WTC11 (cell line): ENCODE measurements around the gene PHF1. TPM values are rescaled to one million over a fixed set of nuclear protein-coding genes. Genes with fewer than 3 reads are reported as not detected.

Experiments
- ATAC-seq: fragments of 200-7000 bp; cut with Tn5 transposase; 2 replicates; pipeline ENCODE4 v1.10.0; 2021; ENCODE audit warnings: mild to moderate bottlenecking, moderate library complexity
- CTCF ChIA-PET: fragments of 300-600 bp; sonication (Branson Sonifier 250); formaldehyde crosslinking; loops from one replicate; lab custom pipeline; 2021; ENCODE audit warnings: antibody characterized with exemption; lab: Charles Lee
- POLR2A ChIA-PET: fragments of 350-600 bp; sonication (Branson Sonifier 250); formaldehyde crosslinking; loops from one replicate; lab custom pipeline; 2021; ENCODE audit warnings: antibody characterized with exemption; lab: Charles Lee
- DNase-seq: peaks from one replicate; pipeline ENCODE4 v3.0.0; 2021; ENCODE audit warnings: low spot score
- H3K27ac Mint-ChIP-seq: 2 replicates; pipeline ENCODE4 v1.8.0; 2021; ENCODE audit warnings: mixed read lengths
- H3K27me3 Mint-ChIP-seq: 2 replicates; pipeline ENCODE4 v1.8.0; 2021; ENCODE audit warnings: low read depth, mild to moderate bottlenecking, moderate library complexity, mixed read lengths
- H3K36me3 Mint-ChIP-seq: 2 replicates; pipeline ENCODE4 v1.8.0; 2021; ENCODE audit warnings: mixed read lengths
- H3K4me1 Mint-ChIP-seq: 2 replicates; pipeline ENCODE4 v1.8.0; 2022; ENCODE audit warnings: mixed read lengths
- H3K4me3 Mint-ChIP-seq: 2 replicates; pipeline ENCODE4 v1.8.0; 2021; ENCODE audit warnings: mild to moderate bottlenecking, moderate library complexity, mixed read lengths
- H3K9me3 Mint-ChIP-seq: 2 replicates; pipeline ENCODE4 v1.8.0; 2021; ENCODE audit warnings: mixed read lengths
- ARID4B ChIP-seq: sonication (generic); formaldehyde crosslinking; IDR thresholded peaks from 2 replicates; pipeline ENCODE4 v1.8.0; 2023; ENCODE audit warnings: missing genetic modification reagents, mild to moderate bottlenecking, borderline replicate concordance
- ATF2 ChIP-seq: sonication (generic); formaldehyde crosslinking; IDR thresholded peaks from 2 replicates; pipeline ENCODE4 v1.8.1; 2022; ENCODE audit warnings: low read depth, missing genetic modification reagents, borderline replicate concordance
- ATF3 ChIP-seq: sonication (generic); formaldehyde crosslinking; conservative IDR thresholded peaks from 2 replicates; pipeline ENCODE4 v1.8.1; 2022; ENCODE audit warnings: mild to moderate bottlenecking, missing genetic modification reagents
- CBFB ChIP-seq: sonication (generic); formaldehyde crosslinking; IDR thresholded peaks from 2 replicates; pipeline ENCODE4 v1.8.1; 2022; ENCODE audit warnings: mild to moderate bottlenecking, low read depth, missing genetic modification reagents
- E2F4 ChIP-seq: sonication (generic); formaldehyde crosslinking; IDR thresholded peaks from 2 replicates; pipeline ENCODE4 v1.8.1; 2022; ENCODE audit warnings: low read depth, mild to moderate bottlenecking, moderate library complexity, missing genetic modification reagents, borderline replicate concordance
- ELF4 ChIP-seq: sonication (generic); formaldehyde crosslinking; IDR thresholded peaks from 2 replicates; pipeline ENCODE4 v1.8.1; 2022; ENCODE audit warnings: low read depth, mild to moderate bottlenecking, moderate library complexity, missing genetic modification reagents
- EMX1 ChIP-seq: fragments of 250-450 bp; sonication (Bioruptor Pico); IDR thresholded peaks from 2 replicates; pipeline ENCODE4 v1.8.0; 2021; ENCODE audit warnings: mild to moderate bottlenecking
- ESRRA ChIP-seq: sonication (generic); formaldehyde crosslinking; IDR thresholded peaks from 2 replicates; pipeline ENCODE4 v1.8.1; 2022; ENCODE audit warnings: mild to moderate bottlenecking, missing genetic modification reagents, borderline replicate concordance
- ETV6 ChIP-seq: sonication (generic); formaldehyde crosslinking; IDR thresholded peaks from 2 replicates; pipeline ENCODE4 v1.8.1; 2022; ENCODE audit warnings: mild to moderate bottlenecking, missing genetic modification reagents
- HMGA2 ChIP-seq: fragments of 250-450 bp; sonication (Bioruptor Pico); IDR thresholded peaks from 2 replicates; pipeline ENCODE4 v1.4.0; 2021; ENCODE audit warnings: mild to moderate bottlenecking, moderate library complexity
- JUN ChIP-seq: sonication (generic); formaldehyde crosslinking; IDR thresholded peaks from 2 replicates; pipeline ENCODE4 v1.8.0; 2023; ENCODE audit warnings: mild to moderate bottlenecking, missing genetic modification reagents
- NFYB ChIP-seq: sonication (generic); formaldehyde crosslinking; conservative IDR thresholded peaks from 2 replicates; pipeline ENCODE4 v1.8.0; 2022; ENCODE audit warnings: low read depth, missing genetic modification reagents
- PRRX2 ChIP-seq: fragments of 250-450 bp; sonication (Bioruptor Pico); IDR thresholded peaks from 2 replicates; pipeline ENCODE4 v1.8.0; 2021; ENCODE audit warnings: mild to moderate bottlenecking
- RELA ChIP-seq: sonication (generic); formaldehyde crosslinking; IDR thresholded peaks from 2 replicates; pipeline ENCODE4 v1.8.1; 2022; ENCODE audit warnings: missing genetic modification reagents, mild to moderate bottlenecking, borderline replicate concordance
- RORB ChIP-seq: fragments of 250-450 bp; sonication (Bioruptor Pico); IDR thresholded peaks from 2 replicates; pipeline ENCODE4 v1.9.0; 2021; ENCODE audit warnings: mild to moderate bottlenecking
- SOX15 ChIP-seq: fragments of 250-450 bp; sonication (Bioruptor Pico); IDR thresholded peaks from 2 replicates; pipeline ENCODE4 v1.9.0; 2021; ENCODE audit warnings: mild to moderate bottlenecking
- STAT6 ChIP-seq: sonication (generic); formaldehyde crosslinking; conservative IDR thresholded peaks from 2 replicates; pipeline ENCODE4 v1.8.1; 2023; ENCODE audit warnings: mild to moderate bottlenecking, low read depth, missing genetic modification reagents, moderate library complexity
- TEAD1 ChIP-seq: sonication (generic); formaldehyde crosslinking; IDR thresholded peaks from 2 replicates; pipeline ENCODE4 v1.8.0; 2022; ENCODE audit warnings: mild to moderate bottlenecking, missing genetic modification reagents
- TP53 ChIP-seq: sonication (generic); formaldehyde crosslinking; IDR thresholded peaks from 2 replicates; pipeline ENCODE4 v1.8.1; 2023; ENCODE audit warnings: mild to moderate bottlenecking, missing genetic modification reagents
- ZMAT4 ChIP-seq: fragments of 250-450 bp; sonication (Bioruptor Pico); IDR thresholded peaks from 2 replicates; pipeline ENCODE4 v1.9.0; 2021; ENCODE audit warnings: mild to moderate bottlenecking
- ZNF219 ChIP-seq: sonication (generic); formaldehyde crosslinking; IDR thresholded peaks from 2 replicates; pipeline ENCODE4 v1.8.0; 2023; ENCODE audit warnings: missing genetic modification reagents, mild to moderate bottlenecking, borderline replicate concordance
- ZNF317 ChIP-seq: sonication (generic); formaldehyde crosslinking; IDR thresholded peaks from 2 replicates; pipeline ENCODE4 v1.8.1; 2023; ENCODE audit warnings: low read depth, mild to moderate bottlenecking, moderate library complexity, missing genetic modification reagents, borderline replicate concordance
- ZNF396 ChIP-seq: fragments of 250-450 bp; sonication (Bioruptor Pico); IDR thresholded peaks from 2 replicates; pipeline ENCODE4 v1.8.0; 2021; ENCODE audit warnings: mild to moderate bottlenecking, moderate library complexity, borderline replicate concordance
- ZNF416 ChIP-seq: fragments of 250-450 bp; sonication (Bioruptor Pico); IDR thresholded peaks from 2 replicates; pipeline ENCODE4 v1.9.0; 2021; ENCODE audit warnings: mild to moderate bottlenecking, inconsistent platforms
- ZNF423 ChIP-seq: fragments of 250-450 bp; sonication (Bioruptor Pico); IDR thresholded peaks from 2 replicates; pipeline ENCODE4 v2.1.2; 2022; ENCODE audit warnings: mild to moderate bottlenecking, moderate library complexity
- ZSCAN18 ChIP-seq: fragments of 250-450 bp; sonication (Bioruptor Pico); IDR thresholded peaks from 2 replicates; pipeline ENCODE4 v2.1.2; 2022; ENCODE audit warnings: mild to moderate bottlenecking, moderate library complexity
- total RNA-seq: library from RNA; stranded (reverse); gene quantifications from 3 replicates; pipeline ENCODE4 v1.2.3, GENCODE V29; 2021

Gene PHF1
- total RNA-seq, 1 experiment from 2014 or later: 63.6 TPM

GRCh38 chr6:33406126-33406525 is 4.7 kb upstream of the PHF1 start:
- no peaks in the 10 kb centered on the region for H3K27me3 Mint-ChIP-seq
- H3K36me3 Mint-ChIP-seq: peaks cover 55% of the 10 kb centered on the region
- DNase-seq: no peak
- no peak for TF ChIP-seq ZNF317 (CRISPR knock-in tag)
- no peak for TF ChIP-seq JUN (CRISPR knock-in tag)
- no peak for TF ChIP-seq STAT6 (CRISPR knock-in tag)
- TF ChIP-seq ZNF423: no peak
- no peak for TF ChIP-seq ATF2 (CRISPR knock-in tag)
- no peak for TF ChIP-seq E2F4
- TF ChIP-seq RELA (CRISPR knock-in tag): no peak
- no peak for TF ChIP-seq TP53 (CRISPR knock-in tag)
- no peak for TF ChIP-seq ZNF416 (CRISPR knock-in tag)
- no peak for TF ChIP-seq NFYB
- TF ChIP-seq ARID4B (CRISPR knock-in tag): no peak
- TF ChIP-seq RORB: no peak
- TF ChIP-seq TEAD1 (CRISPR knock-in tag): no peak
- no peak for TF ChIP-seq PRRX2 (CRISPR knock-in tag)
- TF ChIP-seq ZNF219 (CRISPR knock-in tag): no peak
- no peak for TF ChIP-seq ETV6 (CRISPR knock-in tag)
- TF ChIP-seq, all 79 proteins: peak for 0
- H3K9me3 Mint-ChIP-seq: no peaks in the 10 kb centered on the region
- no peak for ATAC-seq
- H3K4me3 Mint-ChIP-seq: no peak overlapping the region
- ChIA-PET CTCF (no interaction called here), POLR2A (no interaction called here)
- no peak overlapping the region for H3K27ac Mint-ChIP-seq
- H3K4me1 Mint-ChIP-seq: peaks cover 7% of the 10 kb centered on the region

- ATAC-seq: no peak
- Mint-ChIP-seq H3K9me3 (no peaks in the 10 kb centered on the region), H3K4me1 (peaks cover 12% of the 10 kb centered on the region)
- TF ChIP-seq ZNF396 (CRISPR knock-in tag): no peak
- TF ChIP-seq ZMAT4 (CRISPR knock-in tag): no peak
- TF ChIP-seq TP53 (CRISPR knock-in tag): no peak
- TF ChIP-seq SOX15 (CRISPR knock-in tag): no peak
- no peak for TF ChIP-seq HMGA2 (CRISPR knock-in tag)
- TF ChIP-seq ZSCAN18 (CRISPR knock-in tag): no peak
- no peak for TF ChIP-seq CBFB (CRISPR knock-in tag)
- TF ChIP-seq EMX1 (CRISPR knock-in tag): no peak
- no peak for TF ChIP-seq ESRRA
- TF ChIP-seq ELF4 (CRISPR knock-in tag): no peak
- TF ChIP-seq ATF3: no peak
These were observed 3.6 kb upstream of the PHF1 start for GRCh38 chr6:33407132-33407718.

More at GRCh38 chr6:33407132-33407718, 3.6 kb upstream of the PHF1 start:
- no peak overlapping the region for H3K4me3 Mint-ChIP-seq
- ChIA-PET POLR2A (no interaction called here), CTCF (no interaction called here)
- H3K36me3 Mint-ChIP-seq: peaks cover 51% of the 10 kb centered on the region
- no peak for DNase-seq
- no peak overlapping the region for H3K27ac Mint-ChIP-seq
- H3K27me3 Mint-ChIP-seq: no peaks in the 10 kb centered on the region
